CD4-positive, alpha-beta T cell treated with Interferon gamma for 1 hour (primary cell): ENCODE data around the gene ICAM4.

ENCODE experiments used
- DNase-seq: peaks from one replicate; pipeline ENCODE4 v3.0.0-alpha.2; 2020

Gene ICAM4

GRCh38 chr19:10291554-10292205 lies 4.9 kb downstream of the ICAM4 start:
- DNase-seq = no peak

GRCh38 chr19:10292206-10292788 lies 5.5 kb downstream of the ICAM4 start:
- DNase-seq = peak; percentile 74

- DNase-seq = no peak
Measured at GRCh38 chr19:10292789-10293636, 6.3 kb downstream of the ICAM4 start.

- DNase-seq = no peak
Measured at GRCh38 chr19:10293637-10294367, 7.0 kb downstream of the ICAM4 start.

GRCh38 chr19:10294368-10294697 lies 7.6 kb downstream of the ICAM4 start:
- no peak for DNase-seq

GRCh38 chr19:10295305-10295846 lies 8.6 kb downstream of the ICAM4 start:
- DNase-seq = peak; percentile 79

GRCh38 chr19:10295847-10296591 lies 9.3 kb downstream of the ICAM4 start:
- no peak for DNase-seq

- no peak for DNase-seq
Measured at GRCh38 chr19:10299545-10300458, 13.0 kb downstream of the ICAM4 start.

GRCh38 chr19:10305139-10305806 lies 18.5 kb downstream of the ICAM4 start:
- no peak for DNase-seq

GRCh38 chr19:10306327-10306726 lies 19.6 kb downstream of the ICAM4 start:
- DNase-seq = no peak

- no peak for DNase-seq
Measured at GRCh38 chr19:10309423-10309822, 22.7 kb downstream of the ICAM4 start, which contains the start of gene ZGLP1. Gene ZGLP1 (minus strand): TSS chr19:10309815.

GRCh38 chr19:10315335-10316214 lies 28.8 kb downstream of the ICAM4 start, which contains the start of gene FDX2:
Gene FDX2 (minus strand): TSS chr19:10316015. CDS start chr19:10315996, 19 bp downstream.
- peak; percentile 86 for DNase-seq

GRCh38 chr19:10316229-10317044 lies 29.7 kb downstream of the ICAM4 start:
- DNase-seq = no peak

- DNase-seq = no peak
Measured at GRCh38 chr19:10317045-10317856, 30.5 kb downstream of the ICAM4 start.

- no peak for DNase-seq
Measured at GRCh38 chr19:10317857-10318462, 31.2 kb downstream of the ICAM4 start.

- no peak for DNase-seq
Measured at GRCh38 chr19:10318807-10319682, 32.3 kb downstream of the ICAM4 start.
